Stomach (tissue), 4 donors: ENCODE data around the gene CEP290.
"Not testable (repeated sequence)": the region's sequence is repeated elsewhere in the genome, so short reads cannot be mapped to it uniquely, and the experiment has no call there.

Source experiments
- EP300 ChIP-seq: sonication (generic); formaldehyde crosslinking; IDR thresholded peaks from one replicate; pipeline ENCODE4 v1.6.1; 2017; ENCODE audit warnings: antibody characterized with exemption
- POLR2A ChIP-seq, 4 donors: fragments of 450-650 bp; IDR thresholded peaks; one replicate each; pipeline ENCODE4 v1.6.1; 2016; ENCODE audit warnings: antibody characterized with exemption in 4 of 4, control low read depth in 2 of 4, mild to moderate bottlenecking in 1 of 4, moderate library complexity in 1 of 4
- POLR2AphosphoS5 ChIP-seq, 3 donors: sonication (generic); formaldehyde crosslinking; IDR thresholded peaks; one replicate each; pipeline ENCODE4 v1.6.1; 2016; ENCODE audit warnings: antibody characterized with exemption in 3 of 3
- TF ChIP-seq, protein P1 (sequence below), 7 experiments: fragments of 450-650 bp in 4 of 7; fragments of 200-600 bp in 3 of 7; sonication (generic) in 3 of 7; IDR thresholded peaks; one replicate each; pipeline ENCODE4 v1.5.1; 2016 to 2019; ENCODE audit warnings: antibody characterized with exemption in 7 of 7, control low read depth in 2 of 7, mild to moderate bottlenecking in 1 of 7

- TF ChIP-seq, protein P1, sequence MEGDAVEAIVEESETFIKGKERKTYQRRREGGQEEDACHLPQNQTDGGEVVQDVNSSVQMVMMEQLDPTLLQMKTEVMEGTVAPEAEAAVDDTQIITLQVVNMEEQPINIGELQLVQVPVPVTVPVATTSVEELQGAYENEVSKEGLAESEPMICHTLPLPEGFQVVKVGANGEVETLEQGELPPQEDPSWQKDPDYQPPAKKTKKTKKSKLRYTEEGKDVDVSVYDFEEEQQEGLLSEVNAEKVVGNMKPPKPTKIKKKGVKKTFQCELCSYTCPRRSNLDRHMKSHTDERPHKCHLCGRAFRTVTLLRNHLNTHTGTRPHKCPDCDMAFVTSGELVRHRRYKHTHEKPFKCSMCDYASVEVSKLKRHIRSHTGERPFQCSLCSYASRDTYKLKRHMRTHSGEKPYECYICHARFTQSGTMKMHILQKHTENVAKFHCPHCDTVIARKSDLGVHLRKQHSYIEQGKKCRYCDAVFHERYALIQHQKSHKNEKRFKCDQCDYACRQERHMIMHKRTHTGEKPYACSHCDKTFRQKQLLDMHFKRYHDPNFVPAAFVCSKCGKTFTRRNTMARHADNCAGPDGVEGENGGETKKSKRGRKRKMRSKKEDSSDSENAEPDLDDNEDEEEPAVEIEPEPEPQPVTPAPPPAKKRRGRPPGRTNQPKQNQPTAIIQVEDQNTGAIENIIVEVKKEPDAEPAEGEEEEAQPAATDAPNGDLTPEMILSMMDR (IDR thresholded peaks at IDR 0.05): not testable (repeated sequence)
- not testable (repeated sequence) for TF ChIP-seq POLR2AphosphoS5 (IDR thresholded peaks at IDR 0.05); POLR2A (IDR thresholded peaks at IDR 0.05); EP300
Measured at GRCh38 chr12:88139711-88140110, 2.2 kb downstream of the CEP290 start.
